ENCODE measurements around the gene SWT1. TPM values are rescaled to one million over a fixed set of nuclear protein-coding genes. Genes with fewer than 3 reads are reported as not detected.
A peak's percentile ranks its signal among the peaks of the same experiment; 100 is the strongest.

Gene SWT1
- polyA plus RNA-seq, 1 of the 3 experiments (the other 2 are of a cell fraction): 1.1 TPM

DNA sequence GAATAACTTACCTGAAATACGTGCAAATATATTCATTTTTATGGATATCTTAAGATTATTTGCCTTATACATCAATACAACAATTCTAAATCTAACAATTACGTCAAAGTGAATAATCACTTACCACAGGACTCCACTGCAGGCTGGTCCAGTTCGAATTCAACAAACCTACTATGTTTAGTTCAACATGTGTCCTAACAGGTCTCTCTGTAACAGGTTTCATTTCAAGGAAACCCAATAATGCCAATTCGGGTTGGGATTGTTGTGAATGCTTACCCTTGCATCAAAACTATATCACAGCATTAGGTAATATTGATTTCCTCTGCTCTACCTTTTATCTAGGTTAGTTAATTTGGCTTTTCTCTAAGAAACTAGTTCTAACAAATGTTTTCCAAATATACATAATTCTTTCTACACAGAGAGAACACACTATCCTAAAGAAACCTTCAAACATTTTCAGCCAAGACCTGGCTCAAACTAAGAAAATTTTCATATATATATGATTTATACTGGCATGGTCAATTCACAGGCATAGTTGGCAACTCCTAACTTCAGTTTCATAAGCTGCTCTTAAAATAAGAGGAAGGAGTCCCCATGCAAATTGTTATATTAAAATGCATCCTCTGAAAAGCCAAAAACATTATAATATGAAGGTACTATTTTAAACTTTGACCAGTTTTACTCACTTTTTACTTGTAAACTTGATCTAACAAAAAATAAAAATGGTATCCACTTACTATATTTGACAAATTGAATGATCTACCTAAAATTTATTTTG, 155.6 kb downstream of the SWT1 start:
- no peak for TF ChIP-seq GABPA (IDR thresholded peaks at IDR 0.05; ENCODE audit: low read depth)
- TF ChIP-seq GATA2 (CRISPR knock-in tag; IDR thresholded peaks at IDR 0.05): no peak
- TF ChIP-seq, protein P1, sequence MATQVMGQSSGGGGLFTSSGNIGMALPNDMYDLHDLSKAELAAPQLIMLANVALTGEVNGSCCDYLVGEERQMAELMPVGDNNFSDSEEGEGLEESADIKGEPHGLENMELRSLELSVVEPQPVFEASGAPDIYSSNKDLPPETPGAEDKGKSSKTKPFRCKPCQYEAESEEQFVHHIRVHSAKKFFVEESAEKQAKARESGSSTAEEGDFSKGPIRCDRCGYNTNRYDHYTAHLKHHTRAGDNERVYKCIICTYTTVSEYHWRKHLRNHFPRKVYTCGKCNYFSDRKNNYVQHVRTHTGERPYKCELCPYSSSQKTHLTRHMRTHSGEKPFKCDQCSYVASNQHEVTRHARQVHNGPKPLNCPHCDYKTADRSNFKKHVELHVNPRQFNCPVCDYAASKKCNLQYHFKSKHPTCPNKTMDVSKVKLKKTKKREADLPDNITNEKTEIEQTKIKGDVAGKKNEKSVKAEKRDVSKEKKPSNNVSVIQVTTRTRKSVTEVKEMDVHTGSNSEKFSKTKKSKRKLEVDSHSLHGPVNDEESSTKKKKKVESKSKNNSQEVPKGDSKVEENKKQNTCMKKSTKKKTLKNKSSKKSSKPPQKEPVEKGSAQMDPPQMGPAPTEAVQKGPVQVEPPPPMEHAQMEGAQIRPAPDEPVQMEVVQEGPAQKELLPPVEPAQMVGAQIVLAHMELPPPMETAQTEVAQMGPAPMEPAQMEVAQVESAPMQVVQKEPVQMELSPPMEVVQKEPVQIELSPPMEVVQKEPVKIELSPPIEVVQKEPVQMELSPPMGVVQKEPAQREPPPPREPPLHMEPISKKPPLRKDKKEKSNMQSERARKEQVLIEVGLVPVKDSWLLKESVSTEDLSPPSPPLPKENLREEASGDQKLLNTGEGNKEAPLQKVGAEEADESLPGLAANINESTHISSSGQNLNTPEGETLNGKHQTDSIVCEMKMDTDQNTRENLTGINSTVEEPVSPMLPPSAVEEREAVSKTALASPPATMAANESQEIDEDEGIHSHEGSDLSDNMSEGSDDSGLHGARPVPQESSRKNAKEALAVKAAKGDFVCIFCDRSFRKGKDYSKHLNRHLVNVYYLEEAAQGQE (IDR thresholded peaks at IDR 0.05; ENCODE audit: low read depth, low read length): no peak
- TF ChIP-seq, protein P2, sequence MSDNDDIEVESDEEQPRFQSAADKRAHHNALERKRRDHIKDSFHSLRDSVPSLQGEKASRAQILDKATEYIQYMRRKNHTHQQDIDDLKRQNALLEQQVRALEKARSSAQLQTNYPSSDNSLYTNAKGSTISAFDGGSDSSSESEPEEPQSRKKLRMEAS (IDR thresholded peaks at IDR 0.05; ENCODE audit: low read depth): no peak
- TF ChIP-seq PBX3 (IDR thresholded peaks at IDR 0.05): no peak
- TF ChIP-seq RCOR1 (IDR thresholded peaks at IDR 0.05; ENCODE audit: low read length): no peak
- no peak for TF ChIP-seq RXRA (IDR thresholded peaks at IDR 0.05; ENCODE audit: borderline replicate concordance, low read depth)
- no peak for TF ChIP-seq EP300 (IDR thresholded peaks at IDR 0.05; ENCODE audit: borderline replicate concordance in 1 of 2, low read depth in 1 of 2, low read length in 1 of 2)
- TF ChIP-seq CHD2 (IDR thresholded peaks at IDR 0.05; ENCODE audit: low read length, partially characterized antibody): no peak
- TF ChIP-seq TAF1 (IDR thresholded peaks at IDR 0.05; ENCODE audit: borderline replicate concordance, low read depth, low read length): no peak
- TF ChIP-seq NFIC (IDR thresholded peaks at IDR 0.05; ENCODE audit: borderline replicate concordance): no peak
- no peak for TF ChIP-seq MXI1 (IDR thresholded peaks at IDR 0.05; ENCODE audit: low read depth, low read length)
- no peak for TF ChIP-seq POLR2AphosphoS5 (IDR thresholded peaks at IDR 0.05; ENCODE audit: low read depth, low read length)
- TF ChIP-seq, protein P3, sequence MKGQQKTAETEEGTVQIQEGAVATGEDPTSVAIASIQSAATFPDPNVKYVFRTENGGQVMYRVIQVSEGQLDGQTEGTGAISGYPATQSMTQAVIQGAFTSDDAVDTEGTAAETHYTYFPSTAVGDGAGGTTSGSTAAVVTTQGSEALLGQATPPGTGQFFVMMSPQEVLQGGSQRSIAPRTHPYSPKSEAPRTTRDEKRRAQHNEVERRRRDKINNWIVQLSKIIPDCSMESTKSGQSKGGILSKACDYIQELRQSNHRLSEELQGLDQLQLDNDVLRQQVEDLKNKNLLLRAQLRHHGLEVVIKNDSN (IDR thresholded peaks at IDR 0.05; ENCODE audit: borderline replicate concordance, low read depth): no peak
- no peak for TF ChIP-seq IRF3 (IDR thresholded peaks at IDR 0.05; ENCODE audit: low read depth, low read length)
- no peak for TF ChIP-seq SMC3 (IDR thresholded peaks at IDR 0.05; ENCODE audit: low read depth, low read length)
- H3K9me3 ChIP-seq: no peaks in the 10 kb centered on the region
- H3K4me1 ChIP-seq (ENCODE audit: control insufficient read depth in 1 of 2, insufficient read depth in 2 of 2, low read depth in 1 of 2, low read length in 1 of 2): peaks cover 14 to 19% of the 10 kb centered on the region in 2 experiments; a peak in 3 of 4 replicates
- no peaks in the 10 kb centered on the region for H3K9me2 ChIP-seq
- no peak overlapping the region for H3K9ac ChIP-seq
- no peaks in the 10 kb centered on the region for H3F3A ChIP-seq (replicated peaks; ENCODE audit: insufficient read depth)
- peaks cover 46% of the 10 kb centered on the region for H4K20me1 ChIP-seq (ENCODE audit: insufficient read depth)
- H3K27me3 ChIP-seq (ENCODE audit: insufficient read depth): no peaks in the 10 kb centered on the region
- ChIA-PET POLR2A (no interaction called here), CTCF (interaction anchor here (1.0 to 1.4 kb wide), 2 partner anchors 9 to 368 kb away, joined by 4 read pairs; no protein-coding TSS in a partner anchor)
- H3K4me3 ChIP-seq (ENCODE audit: low read depth in 2 of 2, low read length in 1 of 2): no peak overlapping the region
- DNase-seq: no peak
- peaks cover 42 to 43% of the 10 kb centered on the region in 2 experiments for H3K36me3 ChIP-seq (replicated peaks in 1 of 2; ENCODE audit: control insufficient read depth in 1 of 2, insufficient read depth in 2 of 2, low read length in 1 of 2)
- no peak overlapping the region for H3K27ac ChIP-seq (ENCODE audit: low read depth in 2 of 2, low read length in 1 of 2)
- H3K79me2 ChIP-seq (ENCODE audit: insufficient read depth): peaks cover 78% of the 10 kb centered on the region
- 0 out of 2 replicates have a peak overlapping the region, but pooled peaks have one; percentile 3 for H3K4me2 ChIP-seq
- WGBS (ENCODE audit: low lambda C conversion rate): 91% methylated on average over 4 of the region's 4 CpGs
- H2AFZ ChIP-seq (ENCODE audit: low read depth): no peak overlapping the region
